GM21360 (cell line): Measurements from ENCODE around the gene PMM2.

Source experiments
- ATAC-seq: cut with Tn5 transposase; IDR thresholded peaks from one replicate; pipeline ENCODE4 v1.9.1; 2021; ENCODE audit warnings: mild to moderate bottlenecking, moderate library complexity; ENCODE audit not compliant: unreplicated experiment

The PMM2 gene

GRCh38 chr16:8849411-8850011 lies 51.9 kb downstream of the PMM2 start:
- no peak for ATAC-seq

- no peak for ATAC-seq
Measured at GRCh38 chr16:8850279-8850885, 52.7 kb downstream of the PMM2 start.

- ATAC-seq, result no peak
Measured at GRCh38 chr16:8851761-8852403, 54.2 kb downstream of the PMM2 start.

GRCh38 chr16:8852534-8852933 lies 54.9 kb downstream of the PMM2 start:
- ATAC-seq, result no peak

GRCh38 chr16:8853150-8853549 lies 55.5 kb downstream of the PMM2 start:
- ATAC-seq, result no peak

GRCh38 chr16:8853611-8854010 lies 56.0 kb downstream of the PMM2 start:
- no peak for ATAC-seq

GRCh38 chr16:8854298-8854948 lies 56.8 kb downstream of the PMM2 start:
- no peak for ATAC-seq

- no peak for ATAC-seq
Measured at GRCh38 chr16:8855051-8855786, 57.6 kb downstream of the PMM2 start.

GRCh38 chr16:8855972-8856371 lies 58.3 kb downstream of the PMM2 start:
- no peak for ATAC-seq

- ATAC-seq, result no peak
Measured at GRCh38 chr16:8858994-8859912, 61.6 kb downstream of the PMM2 start.

- no peak for ATAC-seq
Measured at GRCh38 chr16:8859913-8860881, 62.6 kb downstream of the PMM2 start.

GRCh38 chr16:8861563-8862308 lies 64.1 kb downstream of the PMM2 start:
- ATAC-seq, result no peak

GRCh38 chr16:8862309-8863130 lies 64.9 kb downstream of the PMM2 start:
- no peak for ATAC-seq

- no peak for ATAC-seq
Measured at GRCh38 chr16:8863594-8864424, 66.2 kb downstream of the PMM2 start.

GRCh38 chr16:8864480-8865110 lies 67.0 kb downstream of the PMM2 start:
- ATAC-seq, result no peak
